Amniotic stem cell (primary cell): ENCODE measurements around the gene OR10A5.
"Not testable (repeated sequence)": the region's sequence is repeated elsewhere in the genome, so short reads cannot be mapped to it uniquely, and the experiment has no call there.

Experiments used
- DNase-seq: peaks from one replicate; lab custom pipeline; 2025; lab: John Stamatoyannopoulos, UW

OR10A5 gene

DNA sequence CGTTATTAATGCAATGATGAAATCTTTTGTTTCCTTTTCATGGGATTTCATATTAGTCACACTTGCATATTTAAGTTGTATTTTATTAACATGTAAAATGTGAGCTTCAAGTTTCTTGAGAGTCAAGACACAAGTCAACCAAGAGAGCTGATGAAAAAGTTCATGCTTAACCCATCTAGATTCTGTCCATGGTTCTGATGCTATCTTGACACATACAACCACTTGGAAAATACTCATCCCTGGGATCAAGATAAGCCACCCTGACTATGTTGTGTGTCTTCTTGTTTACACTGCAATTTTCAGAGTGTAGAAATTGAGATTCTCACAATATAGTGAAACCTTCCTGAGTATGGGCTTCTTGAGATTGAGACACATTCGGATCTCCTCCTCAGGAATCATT is 30.3 kb downstream of the OR10A5 start:
- DNase-seq: no peak

- no peak for DNase-seq
Measured at GRCh38 chr11:6876325-6876724, 30.8 kb downstream of the OR10A5 start, which contains the start of gene OR10A4. Gene OR10A4, plus strand, starts transcription at chr11:6876625. Its CDS starts 23 bp downstream, at chr11:6876648.

- DNase-seq: no peak
Measured at GRCh38 chr11:6876914-6877313, 31.4 kb downstream of the OR10A5 start.

DNA sequence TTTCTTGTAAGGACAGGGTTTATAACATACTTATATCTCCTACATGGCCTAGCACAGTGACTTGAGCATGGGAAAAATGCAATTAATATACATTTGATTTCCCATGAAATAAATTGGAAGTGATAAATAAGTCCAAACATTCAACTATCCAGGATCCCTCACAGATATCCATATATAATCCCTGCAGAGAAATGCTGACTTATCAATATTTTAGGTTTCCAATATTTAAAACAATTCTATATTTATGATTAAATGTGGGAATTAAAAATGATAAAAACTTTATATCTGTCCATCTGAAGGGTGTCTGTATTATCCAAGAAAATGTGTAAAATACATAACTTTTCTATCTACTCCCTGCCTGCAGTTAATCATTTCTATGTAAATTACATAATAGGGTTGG is 37.3 kb downstream of the OR10A5 start:
- DNase-seq: no peak

GRCh38 chr11:6887711-6888110 is 42.2 kb downstream of the OR10A5 start:
- not testable (repeated sequence) for DNase-seq

DNA sequence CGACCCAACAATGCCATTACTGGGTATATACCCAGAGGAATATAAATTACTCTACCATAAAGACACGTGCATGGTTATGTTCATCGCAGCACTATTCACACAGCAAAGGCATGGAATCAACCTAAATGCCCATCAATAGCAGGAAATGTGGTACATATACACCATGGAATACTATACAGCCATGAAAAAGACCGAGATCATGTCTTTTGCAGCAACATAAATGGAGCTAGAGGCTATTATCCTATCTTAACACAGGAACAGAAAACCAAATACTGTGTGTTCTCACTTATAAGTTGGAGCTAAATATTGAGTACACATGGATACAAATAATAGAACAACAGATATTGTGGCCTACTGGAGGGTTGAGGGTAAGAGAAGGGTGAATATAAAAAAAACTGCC is 43.3 kb downstream of the OR10A5 start:
- no peak for DNase-seq

- no peak for DNase-seq
Measured at GRCh38 chr11:6889835-6890234, 44.4 kb downstream of the OR10A5 start.

DNA sequence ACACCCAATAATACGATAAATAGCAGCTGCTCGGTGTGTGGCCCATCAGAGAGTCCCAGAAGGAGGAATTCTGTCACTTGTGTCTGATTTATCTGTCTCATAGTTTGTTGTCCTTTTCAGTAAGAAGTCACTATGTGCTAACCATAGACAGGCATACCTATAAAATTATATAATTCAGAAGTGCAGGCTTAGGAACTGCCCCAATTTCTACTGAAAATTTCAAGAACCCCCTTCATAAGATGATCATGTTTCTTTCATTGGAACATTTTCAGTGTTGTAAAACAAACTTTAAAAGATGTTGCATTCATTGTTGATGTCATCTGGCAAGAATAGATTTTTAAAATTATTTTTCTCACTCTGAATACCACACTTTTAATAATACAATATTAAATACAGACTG is 46.9 kb downstream of the OR10A5 start, which contains the start of gene OR2D2:
Gene OR2D2 (minus strand): TSS at position 101 of the 400 bp plus-strand sequence. CDS start 0 bp downstream, at position 101.
- no peak for DNase-seq

- no peak for DNase-seq
Measured at GRCh38 chr11:6894097-6894496, 48.6 kb downstream of the OR10A5 start.

- DNase-seq: no peak
Measured at GRCh38 chr11:6895010-6895409, 49.5 kb downstream of the OR10A5 start.
